GM23338 (cell line): ENCODE results near the gene SMARCE1. TPM values are rescaled to one million over a fixed set of nuclear protein-coding genes. Genes with fewer than 3 reads are reported as not detected.

Experiments
- ATAC-seq: fragments of 200-7000 bp; cut with Tn5 transposase; 3 replicates; pipeline ENCODE4 v1.9.1; 2020
- DNase-seq: peaks from one replicate; pipeline ENCODE4 v3.0.0-alpha.2; 2015; ENCODE audit warnings: low spot score
- H2AFZ ChIP-seq: fragments of 200-600 bp; sonication (generic); 2 replicates; pipeline ENCODE4 v1.8.0; 2016; ENCODE audit warnings: antibody characterized with exemption, mild to moderate bottlenecking, moderate library complexity
- H3F3A ChIP-seq: fragments of 200-600 bp; sonication (generic); replicated peaks from 2 replicates; pipeline ENCODE4 v1.8.0; 2017; ENCODE audit warnings: antibody characterized with exemption, mixed run types, low read depth
- H3K27ac ChIP-seq: fragments of 200-600 bp; sonication (generic); 2 replicates; pipeline ENCODE4 v1.6.1; 2016; ENCODE audit warnings: low read depth
- H3K27me3 ChIP-seq: fragments of 200-600 bp; sonication (generic); 2 replicates; pipeline ENCODE4 v1.8.0; 2016; ENCODE audit warnings: mild to moderate bottlenecking, mixed run types, moderate library complexity; ENCODE audit not compliant: insufficient read depth
- H3K36me3 ChIP-seq: fragments of 200-600 bp; sonication (generic); 2 replicates; pipeline ENCODE4 v1.8.0; 2016; ENCODE audit warnings: mild to moderate bottlenecking; ENCODE audit not compliant: insufficient read depth
- H3K4me1 ChIP-seq: fragments of 200-600 bp; sonication (generic); 2 replicates; pipeline ENCODE4 v1.8.0; 2016; ENCODE audit warnings: mild to moderate bottlenecking, moderate library complexity; ENCODE audit not compliant: insufficient read depth
- H3K4me2 ChIP-seq: fragments of 200-600 bp; sonication (generic); 2 replicates; pipeline ENCODE4 v1.7.1; 2017; ENCODE audit warnings: mixed run types
- H3K4me3 ChIP-seq: fragments of 200-600 bp; sonication (generic); 2 replicates; pipeline ENCODE4 v1.6.1; 2016; ENCODE audit warnings: mixed run types
- H3K79me2 ChIP-seq: fragments of 200-600 bp; sonication (generic); replicated peaks from 2 replicates; pipeline ENCODE4 v1.8.0; 2017; ENCODE audit warnings: mild to moderate bottlenecking; ENCODE audit not compliant: insufficient read depth
- H3K9me2 ChIP-seq: fragments of 200-600 bp; sonication (generic); 2 replicates; pipeline ENCODE4 v1.8.0; 2017; ENCODE audit not compliant: insufficient read depth
- H4K20me1 ChIP-seq: fragments of 200-600 bp; sonication (generic); replicated peaks from 2 replicates; pipeline ENCODE4 v1.8.0; 2017; ENCODE audit warnings: mild to moderate bottlenecking; ENCODE audit not compliant: insufficient read depth
- H3K27ac Mint-ChIP-seq: 2 replicates; pipeline ENCODE4 v1.8.0; 2020; ENCODE audit warnings: inconsistent platforms, mild to moderate bottlenecking, moderate library complexity, mixed read lengths
- H3K27me3 Mint-ChIP-seq: 3 replicates; pipeline ENCODE4 v1.8.0; 2022; ENCODE audit warnings: low read depth, mild to moderate bottlenecking, moderate library complexity, mixed read lengths, inconsistent platforms; ENCODE audit not compliant: insufficient read depth, poor library complexity
- H3K36me3 Mint-ChIP-seq: 3 replicates; pipeline ENCODE4 v1.8.0; 2021; ENCODE audit warnings: low read depth, mild to moderate bottlenecking, inconsistent platforms, moderate library complexity, mixed read lengths
- H3K4me1 Mint-ChIP-seq: 3 replicates; pipeline ENCODE4 v1.8.0; 2020; ENCODE audit warnings: mild to moderate bottlenecking, inconsistent platforms, mixed read lengths
- H3K4me3 Mint-ChIP-seq: 3 replicates; pipeline ENCODE4 v1.8.0; 2021; ENCODE audit warnings: moderate library complexity, mild to moderate bottlenecking, inconsistent platforms, mixed read lengths
- H3K9me3 Mint-ChIP-seq: 3 replicates; pipeline ENCODE4 v1.8.0; 2020; ENCODE audit warnings: moderate library complexity, mild to moderate bottlenecking, inconsistent platforms, mixed read lengths
- NANOG ChIP-seq: IDR thresholded peaks from 2 replicates; pipeline ENCODE4 v1.6.1; 2016; ENCODE audit warnings: antibody characterized with exemption, borderline replicate concordance
- POLR2AphosphoS5 ChIP-seq: IDR thresholded peaks from 2 replicates; pipeline ENCODE4 v1.6.1; 2016; ENCODE audit warnings: antibody characterized with exemption, low read depth
- ZNF331 ChIP-seq: fragments of 250-450 bp; sonication (Bioruptor Pico); IDR thresholded peaks from 2 replicates; pipeline ENCODE4 v1.5.0; 2020; ENCODE audit warnings: low read depth, mild to moderate bottlenecking, moderate library complexity
- polyA plus RNA-seq: library from polyadenylated mRNA; unstranded; fragments of >200 nt; fragmentation: Nextera tagmentation; extraction: Ambion mirVana; gene quantifications from 2 replicates; pipeline ENCODE4 v1.2.1, GENCODE V29; 2016
- total RNA-seq: library from RNA; depleted of rRNA; stranded (reverse); fragments of >200 nt; shearing (Covaris generic); gene quantifications from 2 replicates; pipeline ENCODE4 v1.2.3, GENCODE V29; 2014
- TF ChIP-seq, protein P1 (sequence below): IDR thresholded peaks from one replicate; pipeline ENCODE4 v1.6.1; 2018; ENCODE audit warnings: antibody characterized with exemption; ENCODE audit not compliant: unreplicated experiment
- TF ChIP-seq, protein P2 (sequence below): fragments of 250-450 bp; sonication (Bioruptor Pico); IDR thresholded peaks from 2 replicates; pipeline ENCODE4 v1.5.0; 2020; ENCODE audit warnings: mild to moderate bottlenecking, moderate library complexity
- TF ChIP-seq, protein P3 (sequence below), 2 experiments: fragments of 200-600 bp in 1 of 2; sonication (generic) in 1 of 2; conservative IDR thresholded peaks; 2 replicates each; pipeline versions ENCODE4 v1.5.1 to v1.6.1; 2016 to 2017; ENCODE audit warnings: antibody characterized with exemption in 2 of 2, low read depth in 2 of 2, mild to moderate bottlenecking in 2 of 2, moderate library complexity in 1 of 2
- TF ChIP-seq, protein P4 (sequence below): IDR thresholded peaks from 2 replicates; pipeline ENCODE4 v1.6.1; 2016; ENCODE audit warnings: antibody characterized with exemption

SMARCE1 gene
- total and polyA plus RNA-seq, 2 experiments from 2014 or later = 101 to 258 TPM

- TF ChIP-seq, protein P1, sequence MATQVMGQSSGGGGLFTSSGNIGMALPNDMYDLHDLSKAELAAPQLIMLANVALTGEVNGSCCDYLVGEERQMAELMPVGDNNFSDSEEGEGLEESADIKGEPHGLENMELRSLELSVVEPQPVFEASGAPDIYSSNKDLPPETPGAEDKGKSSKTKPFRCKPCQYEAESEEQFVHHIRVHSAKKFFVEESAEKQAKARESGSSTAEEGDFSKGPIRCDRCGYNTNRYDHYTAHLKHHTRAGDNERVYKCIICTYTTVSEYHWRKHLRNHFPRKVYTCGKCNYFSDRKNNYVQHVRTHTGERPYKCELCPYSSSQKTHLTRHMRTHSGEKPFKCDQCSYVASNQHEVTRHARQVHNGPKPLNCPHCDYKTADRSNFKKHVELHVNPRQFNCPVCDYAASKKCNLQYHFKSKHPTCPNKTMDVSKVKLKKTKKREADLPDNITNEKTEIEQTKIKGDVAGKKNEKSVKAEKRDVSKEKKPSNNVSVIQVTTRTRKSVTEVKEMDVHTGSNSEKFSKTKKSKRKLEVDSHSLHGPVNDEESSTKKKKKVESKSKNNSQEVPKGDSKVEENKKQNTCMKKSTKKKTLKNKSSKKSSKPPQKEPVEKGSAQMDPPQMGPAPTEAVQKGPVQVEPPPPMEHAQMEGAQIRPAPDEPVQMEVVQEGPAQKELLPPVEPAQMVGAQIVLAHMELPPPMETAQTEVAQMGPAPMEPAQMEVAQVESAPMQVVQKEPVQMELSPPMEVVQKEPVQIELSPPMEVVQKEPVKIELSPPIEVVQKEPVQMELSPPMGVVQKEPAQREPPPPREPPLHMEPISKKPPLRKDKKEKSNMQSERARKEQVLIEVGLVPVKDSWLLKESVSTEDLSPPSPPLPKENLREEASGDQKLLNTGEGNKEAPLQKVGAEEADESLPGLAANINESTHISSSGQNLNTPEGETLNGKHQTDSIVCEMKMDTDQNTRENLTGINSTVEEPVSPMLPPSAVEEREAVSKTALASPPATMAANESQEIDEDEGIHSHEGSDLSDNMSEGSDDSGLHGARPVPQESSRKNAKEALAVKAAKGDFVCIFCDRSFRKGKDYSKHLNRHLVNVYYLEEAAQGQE = no peak
- no peak for TF ChIP-seq NANOG
These were observed 31.7 kb downstream of the SMARCE1 start (continued) for GRCh38 chr17:40615841-40616476.

DNA sequence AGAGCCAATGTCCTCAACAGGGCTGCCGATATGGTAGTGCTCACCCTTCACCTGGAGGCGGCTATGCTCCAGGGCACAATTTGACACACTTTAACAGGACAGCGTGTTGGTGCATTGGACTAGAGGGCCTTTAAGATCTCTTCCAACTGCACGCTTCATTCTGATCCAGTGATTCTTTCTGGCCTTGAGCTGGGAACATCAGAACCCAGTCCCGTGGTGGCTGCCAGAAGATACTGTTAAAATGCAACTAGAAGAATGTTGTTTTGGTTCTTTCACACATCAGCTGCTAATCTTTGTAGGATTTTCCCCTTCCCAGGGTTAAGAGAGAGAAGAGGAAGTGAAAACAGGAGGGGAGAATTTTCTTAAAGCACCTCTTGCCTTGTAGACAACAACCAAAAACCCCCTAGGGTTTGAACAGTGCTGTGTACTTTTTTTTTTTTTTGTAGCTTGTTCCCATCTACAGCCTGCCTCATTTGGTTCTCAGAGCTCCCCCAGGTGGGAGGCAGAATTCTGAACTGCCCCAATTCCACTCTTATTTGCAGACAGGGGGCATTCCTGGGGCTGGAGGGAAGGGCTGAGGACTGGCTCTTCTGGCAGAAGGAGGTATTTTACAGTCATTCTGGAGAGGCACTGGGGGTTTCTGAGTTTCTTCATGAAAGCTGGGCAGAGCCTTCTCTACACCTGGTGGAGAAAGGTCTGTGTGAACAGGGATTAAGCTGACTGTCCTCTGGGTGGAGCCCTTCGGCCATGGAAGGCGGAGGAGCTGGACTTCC is 32.4 kb downstream of the SMARCE1 start:
- Histone ChIP-seq H3K9me2 (no peaks in the 10 kb centered on the region), H3K4me2 (no peak overlapping the region), H3K36me3 (no peaks in the 10 kb centered on the region), H3K27ac (no peak overlapping the region), H4K20me1 (no peaks in the 10 kb centered on the region), H3K4me3 (no peak overlapping the region), H3K27me3 (no peaks in the 10 kb centered on the region), H3F3A (no peaks in the 10 kb centered on the region), H3K79me2 (no peaks in the 10 kb centered on the region), H3K4me1 (no peaks in the 10 kb centered on the region), H2AFZ (peak overlapping the region; percentile 89)
- Mint-ChIP-seq H3K36me3 (no peaks in the 10 kb centered on the region), H3K4me1 (peaks cover 7% of the 10 kb centered on the region), H3K4me3 (no peak overlapping the region), H3K27ac (no peak overlapping the region), H3K9me3 (no peaks in the 10 kb centered on the region), H3K27me3 (peaks cover 8% of the 10 kb centered on the region)
- TF ChIP-seq POLR2AphosphoS5 = no peak
- TF ChIP-seq, protein P2, sequence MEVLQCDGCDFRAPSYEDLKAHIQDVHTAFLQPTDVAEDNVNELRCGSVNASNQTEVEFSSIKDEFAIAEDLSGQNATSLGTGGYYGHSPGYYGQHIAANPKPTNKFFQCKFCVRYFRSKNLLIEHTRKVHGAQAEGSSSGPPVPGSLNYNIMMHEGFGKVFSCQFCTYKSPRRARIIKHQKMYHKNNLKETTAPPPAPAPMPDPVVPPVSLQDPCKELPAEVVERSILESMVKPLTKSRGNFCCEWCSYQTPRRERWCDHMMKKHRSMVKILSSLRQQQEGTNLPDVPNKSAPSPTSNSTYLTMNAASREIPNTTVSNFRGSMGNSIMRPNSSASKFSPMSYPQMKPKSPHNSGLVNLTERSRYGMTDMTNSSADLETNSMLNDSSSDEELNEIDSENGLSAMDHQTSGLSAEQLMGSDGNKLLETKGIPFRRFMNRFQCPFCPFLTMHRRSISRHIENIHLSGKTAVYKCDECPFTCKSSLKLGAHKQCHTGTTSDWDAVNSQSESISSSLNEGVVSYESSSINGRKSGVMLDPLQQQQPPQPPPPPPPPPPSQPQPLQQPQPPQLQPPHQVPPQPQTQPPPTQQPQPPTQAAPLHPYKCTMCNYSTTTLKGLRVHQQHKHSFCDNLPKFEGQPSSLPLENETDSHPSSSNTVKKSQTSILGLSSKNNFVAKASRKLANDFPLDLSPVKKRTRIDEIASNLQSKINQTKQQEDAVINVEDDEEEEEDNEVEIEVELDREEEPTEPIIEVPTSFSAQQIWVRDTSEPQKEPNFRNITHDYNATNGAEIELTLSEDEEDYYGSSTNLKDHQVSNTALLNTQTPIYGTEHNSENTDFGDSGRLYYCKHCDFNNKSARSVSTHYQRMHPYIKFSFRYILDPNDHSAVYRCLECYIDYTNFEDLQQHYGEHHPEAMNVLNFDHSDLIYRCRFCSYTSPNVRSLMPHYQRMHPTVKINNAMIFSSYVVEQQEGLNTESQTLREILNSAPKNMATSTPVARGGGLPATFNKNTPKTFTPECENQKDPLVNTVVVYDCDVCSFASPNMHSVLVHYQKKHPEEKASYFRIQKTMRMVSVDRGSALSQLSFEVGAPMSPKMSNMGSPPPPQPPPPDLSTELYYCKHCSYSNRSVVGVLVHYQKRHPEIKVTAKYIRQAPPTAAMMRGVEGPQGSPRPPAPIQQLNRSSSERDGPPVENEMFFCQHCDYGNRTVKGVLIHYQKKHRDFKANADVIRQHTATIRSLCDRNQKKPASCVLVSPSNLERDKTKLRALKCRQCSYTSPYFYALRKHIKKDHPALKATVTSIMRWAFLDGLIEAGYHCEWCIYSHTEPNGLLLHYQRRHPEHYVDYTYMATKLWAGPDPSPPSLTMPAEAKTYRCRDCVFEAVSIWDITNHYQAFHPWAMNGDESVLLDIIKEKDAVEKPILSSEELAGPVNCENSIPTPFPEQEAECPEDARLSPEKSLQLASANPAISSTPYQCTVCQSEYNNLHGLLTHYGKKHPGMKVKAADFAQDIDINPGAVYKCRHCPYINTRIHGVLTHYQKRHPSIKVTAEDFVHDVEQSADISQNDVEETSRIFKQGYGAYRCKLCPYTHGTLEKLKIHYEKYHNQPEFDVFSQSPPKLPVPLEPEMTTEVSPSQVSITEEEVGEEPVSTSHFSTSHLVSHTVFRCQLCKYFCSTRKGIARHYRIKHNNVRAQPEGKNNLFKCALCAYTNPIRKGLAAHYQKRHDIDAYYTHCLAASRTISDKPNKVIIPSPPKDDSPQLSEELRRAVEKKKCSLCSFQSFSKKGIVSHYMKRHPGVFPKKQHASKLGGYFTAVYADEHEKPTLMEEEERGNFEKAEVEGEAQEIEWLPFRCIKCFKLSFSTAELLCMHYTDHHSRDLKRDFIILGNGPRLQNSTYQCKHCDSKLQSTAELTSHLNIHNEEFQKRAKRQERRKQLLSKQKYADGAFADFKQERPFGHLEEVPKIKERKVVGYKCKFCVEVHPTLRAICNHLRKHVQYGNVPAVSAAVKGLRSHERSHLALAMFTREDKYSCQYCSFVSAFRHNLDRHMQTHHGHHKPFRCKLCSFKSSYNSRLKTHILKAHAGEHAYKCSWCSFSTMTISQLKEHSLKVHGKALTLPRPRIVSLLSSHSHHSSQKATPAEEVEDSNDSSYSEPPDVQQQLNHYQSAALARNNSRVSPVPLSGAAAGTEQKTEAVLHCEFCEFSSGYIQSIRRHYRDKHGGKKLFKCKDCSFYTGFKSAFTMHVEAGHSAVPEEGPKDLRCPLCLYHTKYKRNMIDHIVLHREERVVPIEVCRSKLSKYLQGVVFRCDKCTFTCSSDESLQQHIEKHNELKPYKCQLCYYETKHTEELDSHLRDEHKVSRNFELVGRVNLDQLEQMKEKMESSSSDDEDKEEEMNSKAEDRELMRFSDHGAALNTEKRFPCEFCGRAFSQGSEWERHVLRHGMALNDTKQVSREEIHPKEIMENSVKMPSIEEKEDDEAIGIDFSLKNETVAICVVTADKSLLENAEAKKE (CRISPR knock-in tag) = peak; percentile 73; the same call in 1 of the 2 replicates
- no peak for TF ChIP-seq ZNF331 (CRISPR knock-in tag)
- TF ChIP-seq, protein P3, sequence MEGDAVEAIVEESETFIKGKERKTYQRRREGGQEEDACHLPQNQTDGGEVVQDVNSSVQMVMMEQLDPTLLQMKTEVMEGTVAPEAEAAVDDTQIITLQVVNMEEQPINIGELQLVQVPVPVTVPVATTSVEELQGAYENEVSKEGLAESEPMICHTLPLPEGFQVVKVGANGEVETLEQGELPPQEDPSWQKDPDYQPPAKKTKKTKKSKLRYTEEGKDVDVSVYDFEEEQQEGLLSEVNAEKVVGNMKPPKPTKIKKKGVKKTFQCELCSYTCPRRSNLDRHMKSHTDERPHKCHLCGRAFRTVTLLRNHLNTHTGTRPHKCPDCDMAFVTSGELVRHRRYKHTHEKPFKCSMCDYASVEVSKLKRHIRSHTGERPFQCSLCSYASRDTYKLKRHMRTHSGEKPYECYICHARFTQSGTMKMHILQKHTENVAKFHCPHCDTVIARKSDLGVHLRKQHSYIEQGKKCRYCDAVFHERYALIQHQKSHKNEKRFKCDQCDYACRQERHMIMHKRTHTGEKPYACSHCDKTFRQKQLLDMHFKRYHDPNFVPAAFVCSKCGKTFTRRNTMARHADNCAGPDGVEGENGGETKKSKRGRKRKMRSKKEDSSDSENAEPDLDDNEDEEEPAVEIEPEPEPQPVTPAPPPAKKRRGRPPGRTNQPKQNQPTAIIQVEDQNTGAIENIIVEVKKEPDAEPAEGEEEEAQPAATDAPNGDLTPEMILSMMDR (conservative IDR thresholded peaks at IDR 0.05; ENCODE audit: low read depth in 2 of 2) = peak; percentile 71 to 81
- TF ChIP-seq, protein P4, sequence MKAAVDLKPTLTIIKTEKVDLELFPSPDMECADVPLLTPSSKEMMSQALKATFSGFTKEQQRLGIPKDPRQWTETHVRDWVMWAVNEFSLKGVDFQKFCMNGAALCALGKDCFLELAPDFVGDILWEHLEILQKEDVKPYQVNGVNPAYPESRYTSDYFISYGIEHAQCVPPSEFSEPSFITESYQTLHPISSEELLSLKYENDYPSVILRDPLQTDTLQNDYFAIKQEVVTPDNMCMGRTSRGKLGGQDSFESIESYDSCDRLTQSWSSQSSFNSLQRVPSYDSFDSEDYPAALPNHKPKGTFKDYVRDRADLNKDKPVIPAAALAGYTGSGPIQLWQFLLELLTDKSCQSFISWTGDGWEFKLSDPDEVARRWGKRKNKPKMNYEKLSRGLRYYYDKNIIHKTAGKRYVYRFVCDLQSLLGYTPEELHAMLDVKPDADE = no peak
- DNase-seq = peak; percentile 85
- peak; percentile 83 for ATAC-seq
